K562 (cell line): ENCODE data around the gene TRAF3IP3. TPM values are rescaled to one million over a fixed set of nuclear protein-coding genes. Genes with fewer than 3 reads are reported as not detected.

Experiments used
- ATAC-seq: fragments of 200-7000 bp; cut with Tn5 transposase; 3 replicates; pipeline ENCODE4 v1.9.1; 2020; ENCODE audit warnings: moderate library complexity
- BruUV-seq: library from RNA; stranded (reverse); fragments of 400-500 nt; replicated peaks from 2 replicates; lab custom pipeline; 2021; lab: Mats Ljungman, UMichigan
- CTCF ChIA-PET: fragments of 300-600 bp; formaldehyde crosslinking; extraction: SDS; loops from one replicate; lab custom pipeline; 2021; ENCODE audit warnings: low intra/inter-chr PET ratio; lab: Yijun Ruan, JAX
- POLR2A ChIA-PET: fragments of 300-600, 350-650 bp; sonication (Branson Sonifier 250); formaldehyde crosslinking; extraction: SDS; loops from one replicate; lab custom pipeline; 2021; ENCODE audit warnings: antibody characterized with exemption, inconsistent platforms; lab: Yijun Ruan, JAX
- DNase-seq, 4 experiments: peaks; one replicate each; pipeline versions ENCODE4 v3.0.0 to v3.0.0-alpha.2; 2011 to 2018; ENCODE audit warnings: low spot score in 3 of 4, mixed read lengths in 3 of 4; ENCODE audit errors: extremely low read depth in 1 of 4
- FAIRE-seq: peaks from 2 replicates; lab custom pipeline; 2011; peaks lifted over from hg19 to GRCh38; lab: Jason Lieb, UNC
- H2AFZ ChIP-seq: 2 replicates; pipeline ENCODE4 v1.6.0; 2011; ENCODE audit warnings: low read depth, low read length, control low read depth, inconsistent platforms
- H3K27ac ChIP-seq: fragments of 200-600 bp; 3 replicates; pipeline ENCODE4 v1.8.0; 2011; ENCODE audit warnings: low read depth, mild to moderate bottlenecking, control low read depth, inconsistent platforms, low read length, moderate library complexity, mixed read lengths; ENCODE audit errors: extremely low read depth
- H3K27me3 ChIP-seq, 2 experiments: fragments of 300-600 bp in 1 of 2; 2 replicates in 1 of 2; 3 replicates in 1 of 2; pipeline versions ENCODE4 v1.6.0 to v1.8.0; 2011; ENCODE audit warnings: inconsistent platforms in 2 of 2, low read length in 2 of 2, mild to moderate bottlenecking in 1 of 2, mixed read lengths in 1 of 2, moderate library complexity in 1 of 2; ENCODE audit not compliant: control insufficient read depth in 2 of 2, insufficient read depth in 2 of 2
- H3K36me3 ChIP-seq: fragments of 300-600 bp; 3 replicates; pipeline ENCODE4 v1.8.0; 2011; ENCODE audit warnings: mild to moderate bottlenecking, low read length, inconsistent platforms; ENCODE audit not compliant: control insufficient read depth, insufficient read depth
- H3K4me1 ChIP-seq, 2 experiments: fragments of 200-600 bp in 1 of 2; replicated peaks in 1 of 2; 2 replicates in 1 of 2; 3 replicates in 1 of 2; pipeline versions ENCODE4 v1.5.1 to v1.8.0; 2011; ENCODE audit warnings: inconsistent platforms in 2 of 2, low read length in 2 of 2, mild to moderate bottlenecking in 1 of 2, mixed read lengths in 1 of 2, moderate library complexity in 1 of 2; ENCODE audit not compliant: control insufficient read depth in 2 of 2, insufficient read depth in 2 of 2
- H3K4me2 ChIP-seq: 2 replicates; pipeline ENCODE4 v1.6.1; 2011; ENCODE audit warnings: low read length, control low read depth, inconsistent platforms, mixed read lengths; ENCODE audit not compliant: insufficient read depth
- H3K4me3 ChIP-seq: fragments of 200-600 bp; sonication (generic), shearing (Covaris generic); 2 replicates; pipeline ENCODE4 v1.5.1; 2016; ENCODE audit warnings: control low read depth, inconsistent platforms
- H3K79me2 ChIP-seq: fragments of 200-600 bp; 3 replicates; pipeline ENCODE4 v1.8.0; 2011; ENCODE audit warnings: low read length, inconsistent platforms; ENCODE audit not compliant: control insufficient read depth, insufficient read depth
- H3K9ac ChIP-seq, 2 experiments: 2 replicates each; pipeline versions ENCODE4 v1.6.0 to v1.6.1; 2011; ENCODE audit warnings: low read depth in 2 of 2, low read length in 2 of 2, control low read depth in 1 of 2, inconsistent platforms in 1 of 2, mild to moderate bottlenecking in 1 of 2, mixed read lengths in 1 of 2; ENCODE audit not compliant: insufficient read depth in 1 of 2
- H3K9me1 ChIP-seq: one replicate; pipeline ENCODE4 v1.6.0; 2011; ENCODE audit warnings: inconsistent platforms, mild to moderate bottlenecking, low read length, moderate library complexity; ENCODE audit not compliant: control insufficient read depth, insufficient read depth
- H3K9me3 ChIP-seq: replicated peaks from 2 replicates; pipeline ENCODE4 v1.5.1; 2011; ENCODE audit warnings: low read depth, low read length, inconsistent platforms; ENCODE audit not compliant: control insufficient read depth, insufficient read depth
- H4K20me1 ChIP-seq: replicated peaks from 2 replicates; pipeline ENCODE4 v1.6.1; 2011; ENCODE audit warnings: low read length, inconsistent platforms, mixed read lengths; ENCODE audit not compliant: control insufficient read depth, insufficient read depth
- DMBX1 ChIP-seq: fragments of 250-450 bp; sonication (Bioruptor Pico); IDR thresholded peaks from 2 replicates; pipeline ENCODE4 v1.8.0; 2022; ENCODE audit warnings: inconsistent platforms, mild to moderate bottlenecking, moderate library complexity, borderline replicate concordance
- RB1 ChIP-seq: fragments of 450-650 bp; IDR thresholded peaks from 2 replicates; pipeline ENCODE4 v1.6.1; 2017; ENCODE audit warnings: low read depth, mild to moderate bottlenecking
- SIX5 ChIP-seq, 2 experiments: IDR thresholded peaks; 2 replicates each; pipeline ENCODE4 v1.6.1; 2011; ENCODE audit warnings: low read length in 2 of 2, borderline replicate concordance in 1 of 2, low read depth in 1 of 2, mild to moderate bottlenecking in 1 of 2, moderate library complexity in 1 of 2; ENCODE audit not compliant: insufficient read depth in 1 of 2
- TRIM28 ChIP-seq: fragments of 450-650 bp; IDR thresholded peaks from 2 replicates; pipeline ENCODE4 v1.6.1; 2017
- ZNF134 ChIP-seq: fragments of 250-450 bp; sonication (Bioruptor Pico); conservative IDR thresholded peaks from 2 replicates; pipeline ENCODE4 v1.4.0; 2020
- ZNF174 ChIP-seq: fragments of 250-450 bp; sonication (Bioruptor Pico); IDR thresholded peaks from 2 replicates; pipeline ENCODE4 v1.4.0; 2020; ENCODE audit warnings: mild to moderate bottlenecking
- WGBS: fragments of 100-300 bp; shearing (Covaris generic); methylation state at CpG from one replicate; pipeline ENCODE4 v1.1.6; 2016; ENCODE audit warnings: low coverage, mixed read lengths; ENCODE audit not compliant: insufficient coverage; ENCODE audit errors: missing lambda C conversion rate; 5-methylcytosine and 5-hydroxymethylcytosine counted together
- in situ Hi-C: fragments of 300-500 bp; cut with MboI; formaldehyde crosslinking; loops from 4 replicates; pipeline ENCODE4 v1.15.0; 2018; ENCODE audit warnings: inconsistent platforms, mixed read lengths
- intact Hi-C: fragments of 100-400 bp; cut with micrococcal nuclease; formaldehyde crosslinking; loops from 2 replicates; pipeline ENCODE4 v1.14.2; 2022
- polyA plus RNA-seq, 8 experiments: library from polyadenylated mRNA; depleted of rRNA in 4 of 8; stranded (reverse) in 5 of 8; unstranded in 3 of 8; fragments of >200 nt; fragmentation: Nextera tagmentation in 2 of 8; fragmentation: Illumina TruSeq in 1 of 8; extraction: Ambion mirVana in 2 of 8; extraction: Trizol in 1 of 8; gene quantifications; 2 replicates each; pipeline versions ENCODE4 v1.2.1 to v1.2.3, GENCODE V29; 2011 to 2014; ENCODE audit warnings: inconsistent platforms in 1 of 8, missing spikeins in 1 of 8
- total RNA-seq, 7 experiments: library from RNA; depleted of rRNA in 6 of 7; stranded (reverse); fragments of >200 nt in 6 of 7; fragmentation: Illumina TruSeq in 2 of 7; extraction: Trizol in 2 of 7; gene quantifications; 2 replicates each; pipeline versions ENCODE4 v1.2.1 to v1.2.3, GENCODE V29; 2011 to 2021; ENCODE audit warnings: low replicate concordance in 1 of 7

TRAF3IP3 gene
- total and polyA plus RNA-seq, 9 of the 15 experiments (the other 6 are each of a cell fraction or from before 2014, with no cell fraction given): 0.06 to 1.1 (median 0.31) TPM

DNA sequence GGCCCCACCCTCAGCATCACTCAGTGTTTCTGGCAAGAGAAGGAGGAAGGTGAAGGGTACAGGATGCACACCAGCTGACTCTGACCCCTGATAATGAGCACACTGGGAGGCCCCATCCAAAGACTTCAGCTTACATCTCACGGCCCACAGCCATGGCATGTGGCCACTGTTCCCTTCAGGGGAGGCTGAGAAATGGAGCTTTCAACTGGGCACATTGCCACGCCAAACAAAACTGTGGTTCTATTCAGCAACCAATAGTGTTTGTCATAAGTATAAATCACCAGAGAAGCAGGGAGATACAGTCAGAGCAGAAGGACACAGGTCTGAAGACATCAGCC is 12.7 kb upstream of the TRAF3IP3 start:
- no peak overlapping the region for H3K4me2 ChIP-seq
- no peak overlapping the region for H3K9ac ChIP-seq
- no peak for ATAC-seq
- H3K27me3 ChIP-seq: peaks cover 10 to 28% of the 10 kb centered on the region in 2 experiments
- H3K79me2 ChIP-seq: no peaks in the 10 kb centered on the region
- H3K4me1 ChIP-seq: peaks cover 5 to 7% of the 10 kb centered on the region in 2 experiments; a peak in 4 of 5 replicates
- no peaks in the 10 kb centered on the region for H4K20me1 ChIP-seq
- POLR2A ChIA-PET: no interaction called here
- no peak for FAIRE-seq
- no peaks in the 10 kb centered on the region for H3K9me1 ChIP-seq
- no peak for DNase-seq
- no peaks in the 10 kb centered on the region for H3K36me3 ChIP-seq
- H2AFZ ChIP-seq: no peak overlapping the region
- no peak for TF ChIP-seq SIX5 (IDR thresholded peaks at IDR 0.05; ENCODE audit: borderline replicate concordance in 1 of 2, insufficient read depth in 1 of 2, low read depth in 1 of 2, low read length in 2 of 2)
- no peak for TF ChIP-seq DMBX1 (CRISPR knock-in tag)
- TF ChIP-seq ZNF174 (CRISPR knock-in tag): no peak
- TF ChIP-seq RB1: no peak
- no peak for TF ChIP-seq TRIM28
- TF ChIP-seq ZNF134 (CRISPR knock-in tag): no peak
- TF ChIP-seq, all 486 proteins: peak for 0
- Histone ChIP-seq H3K27ac (no peak overlapping the region), H3K4me3 (no peak overlapping the region), H3K9me3 (no peaks in the 10 kb centered on the region)
- WGBS: 0% methylated on average over 2 of the region's 2 CpGs
- intact Hi-C loops (loop anchor here (10.0 kb wide), 1 partner anchor 138 kb away; no protein-coding TSS in a partner anchor), in situ Hi-C loops (no loop called here)
- no TSS peak for BruUV-seq
- CTCF ChIA-PET: no interaction called here
